Measurements from ENCODE around the gene LSAMP.

LSAMP gene

DNA sequence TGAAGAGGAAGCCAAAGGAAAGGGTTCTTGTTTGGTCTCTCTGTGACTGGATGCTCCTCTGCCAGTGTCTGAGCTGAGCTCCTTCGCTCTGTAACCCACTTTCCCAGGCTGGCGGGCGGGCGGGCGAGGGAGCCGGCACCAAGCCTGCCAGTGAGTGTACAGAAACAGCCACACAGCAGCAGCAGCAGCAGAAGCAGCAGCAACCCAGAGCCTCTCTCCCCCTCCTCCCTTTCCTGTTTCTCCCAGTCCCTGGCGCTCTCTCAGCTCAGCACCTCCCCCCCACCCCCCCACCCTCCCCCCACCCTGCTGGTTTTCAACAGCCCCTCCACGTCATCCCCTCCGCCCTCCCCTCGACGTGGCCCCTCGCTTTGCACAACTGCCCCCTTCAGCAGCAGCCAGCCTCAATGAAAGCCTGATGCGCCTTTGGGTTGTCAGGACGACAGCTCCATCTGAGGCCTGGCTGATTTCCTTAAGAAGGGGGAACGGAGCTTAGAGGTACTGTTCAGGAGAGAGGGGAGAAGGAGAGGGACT, at the start of gene LSAMP:
TSS of gene LSAMP (minus strand) at position 177 of the 531 bp plus-strand sequence.
- peak; percentile 17 for DNase-seq

DNA sequence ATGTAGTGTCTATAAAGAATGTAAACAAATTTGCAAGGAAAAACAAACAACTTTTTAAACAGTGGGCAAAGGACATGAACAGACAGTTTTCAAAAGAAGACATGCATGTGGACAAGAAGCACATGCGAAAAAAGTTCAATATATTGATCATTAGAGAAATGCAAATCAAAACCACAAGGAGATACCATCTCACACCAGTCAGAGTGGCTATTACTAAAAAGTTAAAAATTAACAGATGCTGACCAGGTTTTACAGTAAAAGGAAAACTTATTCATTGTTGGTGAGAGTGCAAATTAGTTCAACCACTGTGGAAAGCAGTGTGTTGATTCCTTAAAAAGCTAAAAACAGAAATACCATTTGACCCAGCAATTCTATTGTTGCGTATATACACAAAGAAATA, 47.1 kb upstream of the LSAMP start:
- DNase-seq: no peak

DNA sequence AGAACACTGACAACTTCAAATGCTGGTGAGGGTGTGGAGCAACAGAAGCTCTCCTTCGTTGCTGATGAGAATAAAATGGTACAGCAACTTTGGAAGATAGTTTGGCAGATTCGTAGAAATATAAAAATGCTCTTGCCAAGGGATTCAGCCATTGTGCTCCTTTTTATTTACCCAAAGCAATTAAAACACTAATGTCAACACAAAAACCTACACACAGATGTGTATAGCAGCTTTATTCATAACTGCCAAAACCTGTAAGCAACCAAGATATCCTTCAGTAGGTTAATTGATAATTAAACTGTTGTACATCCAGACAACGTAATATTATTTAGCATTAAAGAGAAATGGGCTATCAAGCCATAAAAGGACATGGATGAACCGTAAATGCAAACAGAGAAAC, 37.8 kb upstream of the LSAMP start:
- no peak for DNase-seq

DNA sequence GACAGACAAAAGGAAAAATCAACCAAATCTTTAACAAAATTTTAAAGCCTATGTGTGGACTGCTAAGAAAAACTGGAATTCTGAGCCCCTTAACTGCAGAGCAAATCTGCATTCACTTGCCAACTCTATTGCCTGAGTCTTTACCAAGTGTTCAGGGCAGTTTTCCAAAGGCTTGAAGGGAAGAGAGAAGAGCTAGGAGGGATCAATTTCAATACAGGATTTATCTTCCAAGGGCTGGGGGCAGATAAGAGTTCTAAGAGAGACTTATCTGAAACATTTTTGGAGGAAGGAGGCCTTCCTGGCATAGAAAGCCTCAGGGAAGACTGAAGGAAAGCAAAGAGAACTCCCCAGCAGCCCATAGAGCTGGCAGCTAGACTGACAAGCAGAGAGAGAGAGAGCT, 31.4 kb upstream of the LSAMP start:
- DNase-seq: no peak

DNA sequence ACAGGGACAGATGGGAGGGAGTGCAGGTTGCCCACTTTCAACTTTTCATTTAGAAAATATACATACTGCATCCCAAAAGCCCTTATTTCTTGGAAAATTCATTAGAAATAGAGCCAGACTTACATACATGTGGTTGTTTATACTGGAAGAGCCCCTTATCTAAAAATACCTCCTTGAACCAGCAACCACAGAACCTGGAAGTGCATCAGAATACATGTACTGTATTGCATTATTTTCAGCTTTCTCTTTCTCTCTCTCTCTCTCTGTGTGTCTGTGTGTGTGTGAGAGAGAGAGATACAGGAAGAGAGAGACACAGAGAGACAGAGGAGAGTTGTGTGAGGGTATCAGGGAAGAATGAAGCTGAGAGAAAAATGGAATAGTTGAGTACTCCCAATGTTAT, 29.5 kb upstream of the LSAMP start:
- peak; percentile 88 for DNase-seq

DNA sequence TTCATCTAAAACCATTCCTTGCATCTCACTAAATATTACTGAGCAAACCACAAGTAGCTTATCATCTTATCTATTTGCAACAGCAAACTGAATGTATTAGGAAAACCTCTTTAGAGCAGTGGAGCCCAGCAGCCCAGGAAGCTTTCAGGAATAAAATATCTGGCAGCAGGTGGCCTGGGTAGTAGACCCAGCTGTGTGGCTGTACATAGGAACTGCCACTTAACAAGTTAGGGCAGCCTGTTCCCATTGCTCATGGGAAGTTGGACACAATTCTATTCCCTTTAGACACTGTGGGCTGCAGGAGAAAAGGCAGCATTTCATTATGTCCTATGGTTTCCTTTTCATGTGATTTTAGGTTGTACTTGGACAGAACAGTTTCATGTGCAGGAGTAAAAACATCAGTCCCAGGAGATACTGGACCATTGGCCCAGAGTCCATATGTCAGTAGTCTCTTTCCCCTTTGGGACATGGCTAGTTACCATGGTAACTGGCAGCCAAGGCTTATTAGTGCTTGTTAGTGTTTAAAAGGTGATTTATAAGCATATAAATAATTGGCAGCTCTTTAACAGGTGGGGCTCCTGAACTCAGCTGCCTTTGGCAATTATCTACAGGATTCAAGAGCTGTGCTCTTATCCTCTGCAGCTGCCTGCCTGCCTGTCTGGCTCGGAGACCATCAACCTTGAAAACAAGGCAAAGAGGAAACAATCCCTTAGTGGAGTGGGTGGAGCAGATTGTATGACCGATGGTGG, 28.9 kb upstream of the LSAMP start:
- peak; percentile 91 for DNase-seq

DNA sequence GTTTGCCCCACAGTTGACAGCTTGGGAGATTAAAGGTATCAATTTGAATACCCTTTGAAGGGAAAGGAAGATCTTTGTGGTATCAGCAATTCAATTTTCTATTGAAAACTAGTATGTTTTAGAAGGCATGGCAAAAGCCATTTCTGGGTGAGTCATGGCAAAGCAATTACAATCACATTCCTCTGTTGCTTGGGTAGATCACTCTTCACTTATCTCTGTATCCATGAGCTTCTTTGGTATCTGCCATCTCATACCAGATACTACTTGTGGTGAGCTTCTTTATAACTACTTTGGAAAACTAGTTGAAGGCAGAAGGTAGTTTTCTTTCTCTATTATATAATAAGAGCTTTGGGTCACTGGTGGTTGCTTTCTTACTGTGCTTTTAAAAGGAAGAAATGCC, 28.3 kb upstream of the LSAMP start:
- DNase-seq: no peak

DNA sequence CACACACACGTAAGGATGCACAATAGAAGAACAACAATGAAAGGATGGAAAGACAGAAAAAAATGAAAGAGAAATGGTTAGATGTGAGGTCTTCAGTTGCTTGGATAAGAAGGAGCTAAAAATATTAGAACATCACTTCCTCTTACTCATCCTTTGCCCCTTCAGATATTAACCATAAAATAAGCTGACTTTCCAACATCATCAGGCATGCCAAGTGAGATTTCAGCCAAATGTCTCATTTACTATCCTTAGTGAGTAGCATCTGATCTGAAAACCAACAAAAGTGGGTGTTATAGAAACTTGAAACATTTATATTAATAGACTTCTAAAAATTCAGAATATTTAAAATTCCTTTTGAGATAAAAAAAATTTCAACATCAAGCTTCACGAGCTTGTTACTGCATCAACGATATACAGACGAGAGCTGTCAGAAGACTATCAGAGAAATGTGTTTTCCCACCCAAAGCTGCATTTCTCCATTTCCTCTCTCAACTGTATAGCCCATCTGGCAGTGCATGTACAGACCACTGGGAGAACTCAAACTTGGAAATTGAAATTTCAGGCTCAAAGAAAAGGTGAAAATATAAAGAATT, 25.4 kb upstream of the LSAMP start:
- DNase-seq: no peak

DNA sequence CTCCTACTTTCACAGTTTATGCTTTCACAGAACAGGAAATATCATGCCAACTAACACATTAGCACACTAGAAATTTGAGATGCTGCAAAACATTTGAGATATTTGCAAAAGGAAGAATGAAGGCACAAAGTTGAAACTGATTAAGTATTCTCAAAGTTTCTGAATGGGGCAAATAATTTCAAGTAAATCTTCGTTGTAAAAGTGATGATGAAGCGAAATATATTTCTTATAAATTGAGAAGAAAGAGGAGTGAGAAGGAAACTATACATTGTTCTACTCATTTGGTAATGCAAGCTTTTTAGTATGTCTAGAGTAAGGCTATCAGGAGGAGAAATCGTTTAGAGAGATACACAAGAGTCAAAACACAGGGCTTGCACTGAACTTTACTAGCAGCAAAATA, 24.3 kb upstream of the LSAMP start:
- DNase-seq: no peak

DNA sequence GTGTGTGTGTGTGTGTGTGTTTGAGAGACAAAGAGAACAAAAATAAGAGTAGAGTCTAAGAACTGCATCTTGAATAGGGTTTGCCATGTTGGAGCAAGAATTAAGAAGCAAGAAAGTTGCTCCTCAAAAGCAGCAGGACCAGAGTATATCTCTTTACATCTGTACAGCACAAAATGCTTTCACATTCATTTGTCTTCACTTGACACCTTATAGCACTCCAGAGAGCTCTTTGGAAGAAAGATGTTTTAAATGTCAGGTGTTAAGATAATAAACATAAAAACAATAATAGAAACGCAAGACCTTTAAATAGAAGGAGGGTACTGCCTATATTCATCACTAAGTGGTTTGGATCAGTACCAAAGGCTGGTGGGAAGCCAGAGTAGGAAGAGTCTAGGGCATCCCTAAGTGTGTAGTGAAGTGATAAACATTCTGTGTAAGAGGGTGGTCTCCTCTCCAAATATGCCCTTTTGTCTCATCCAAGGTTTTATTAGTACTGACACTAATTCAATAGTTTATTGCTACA, 19.1 kb upstream of the LSAMP start:
- no peak for DNase-seq

DNA sequence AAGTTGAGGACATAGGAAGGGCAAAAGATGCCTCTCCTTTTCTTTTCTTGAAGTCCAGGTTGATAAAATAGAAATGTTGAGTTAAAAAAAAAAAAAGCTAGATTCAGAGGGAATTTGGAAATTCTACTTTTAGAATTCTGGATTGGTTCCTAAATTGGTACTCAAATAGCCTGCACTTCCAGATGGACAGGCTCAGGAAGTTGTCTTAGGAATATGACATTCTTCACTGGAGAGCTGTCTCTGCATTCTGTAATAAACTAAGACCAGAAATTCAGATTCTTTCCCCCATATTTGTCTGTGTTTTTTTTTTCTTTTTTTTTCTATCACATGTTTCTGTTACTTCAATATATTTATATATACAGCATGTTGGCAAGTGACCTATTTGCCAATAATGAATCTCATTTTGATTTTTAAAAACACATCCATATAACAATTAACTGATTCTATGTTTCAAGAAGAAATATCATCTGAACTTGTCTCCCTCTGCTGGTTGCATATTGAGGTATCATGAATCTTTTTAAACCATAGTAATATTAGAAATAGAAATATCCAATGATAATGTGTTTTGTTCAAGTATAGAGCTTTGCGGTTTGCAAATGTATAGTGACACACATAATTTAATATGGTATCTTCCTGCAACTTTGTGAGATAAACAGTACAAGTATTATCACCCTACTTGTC, 8.5 kb upstream of the LSAMP start:
- DNase-seq: no peak

DNA sequence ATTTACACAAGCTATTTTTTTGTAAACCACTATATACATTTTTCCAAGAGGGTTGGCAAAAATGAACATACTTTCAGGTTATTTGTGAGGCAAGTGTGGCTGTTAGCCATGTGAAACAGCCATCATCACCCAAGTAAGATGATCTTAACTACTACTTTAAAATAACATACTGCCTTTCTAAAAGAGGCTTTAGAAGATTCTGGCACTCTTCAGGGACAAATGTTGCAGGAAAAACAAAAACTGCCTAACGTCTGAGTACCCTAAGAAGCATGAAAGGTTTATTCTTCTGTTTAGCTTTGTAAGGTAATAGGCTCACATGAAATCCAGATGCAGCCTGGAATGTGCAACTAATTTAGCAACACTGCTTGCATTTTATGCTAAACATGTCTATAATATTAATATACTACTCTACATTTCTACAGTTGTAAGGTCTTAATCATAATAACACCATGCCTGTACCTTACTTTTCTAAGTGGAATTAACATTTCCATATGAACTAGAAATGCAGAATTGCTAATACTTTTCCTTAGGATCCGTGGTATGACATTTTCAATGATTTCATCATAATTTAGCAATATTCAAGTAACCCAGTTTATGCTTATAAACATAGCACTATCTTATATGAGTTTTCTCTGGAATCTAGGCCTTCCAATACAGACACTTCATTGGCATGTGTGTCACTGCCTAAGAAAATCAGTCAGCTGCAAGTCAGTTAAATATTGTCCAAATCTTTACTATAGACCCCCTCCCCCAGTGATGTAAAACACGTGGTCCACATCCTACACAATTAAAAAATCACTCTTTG, 4.5 kb upstream of the LSAMP start:
- no peak for DNase-seq

DNA sequence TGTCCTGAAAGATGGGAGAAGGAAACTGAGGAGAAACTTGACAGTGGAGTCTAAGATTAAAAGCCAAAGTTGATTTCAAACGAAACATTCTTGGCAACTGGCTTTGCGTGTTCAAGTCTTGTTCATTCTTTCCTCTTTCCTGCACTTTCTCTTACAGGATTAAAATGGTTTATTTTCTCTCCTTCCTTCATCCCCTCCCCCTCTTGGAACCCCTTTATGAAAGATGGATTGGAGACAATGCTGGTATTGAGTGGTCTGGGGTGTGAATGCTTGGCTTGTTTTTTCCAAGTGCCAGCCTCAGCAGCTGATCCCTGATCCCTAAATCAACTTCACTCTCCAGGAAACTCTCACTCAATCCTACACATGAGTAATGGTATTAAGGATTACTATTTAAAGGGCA, 703 bp upstream of the LSAMP start:
- no peak for DNase-seq

DNA sequence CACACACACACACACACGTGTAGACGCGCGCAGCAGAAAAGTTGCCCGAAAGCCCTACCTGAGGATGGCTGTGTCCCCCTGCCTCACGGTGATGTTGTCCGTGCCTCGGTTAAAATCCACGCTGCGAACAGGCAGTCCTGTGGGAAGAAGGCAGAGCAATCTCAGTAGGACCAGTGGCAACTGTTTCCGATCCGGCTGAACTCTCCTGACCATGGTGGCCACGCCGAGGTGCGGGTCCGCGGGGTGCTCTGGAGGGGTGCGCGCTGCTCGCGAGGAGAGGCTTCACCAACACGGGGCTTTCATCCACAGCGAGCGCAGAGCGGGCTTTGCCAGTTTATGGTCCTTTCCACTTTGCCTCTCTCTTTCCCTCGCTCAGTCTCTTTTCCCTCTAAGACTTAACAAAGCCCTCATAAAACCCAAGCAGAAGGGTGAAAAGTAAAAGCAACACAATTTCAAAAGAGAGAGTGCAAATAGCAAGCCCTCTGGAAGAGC, 422 bp downstream of the LSAMP start:
- DNase-seq: peak; percentile 36

DNA sequence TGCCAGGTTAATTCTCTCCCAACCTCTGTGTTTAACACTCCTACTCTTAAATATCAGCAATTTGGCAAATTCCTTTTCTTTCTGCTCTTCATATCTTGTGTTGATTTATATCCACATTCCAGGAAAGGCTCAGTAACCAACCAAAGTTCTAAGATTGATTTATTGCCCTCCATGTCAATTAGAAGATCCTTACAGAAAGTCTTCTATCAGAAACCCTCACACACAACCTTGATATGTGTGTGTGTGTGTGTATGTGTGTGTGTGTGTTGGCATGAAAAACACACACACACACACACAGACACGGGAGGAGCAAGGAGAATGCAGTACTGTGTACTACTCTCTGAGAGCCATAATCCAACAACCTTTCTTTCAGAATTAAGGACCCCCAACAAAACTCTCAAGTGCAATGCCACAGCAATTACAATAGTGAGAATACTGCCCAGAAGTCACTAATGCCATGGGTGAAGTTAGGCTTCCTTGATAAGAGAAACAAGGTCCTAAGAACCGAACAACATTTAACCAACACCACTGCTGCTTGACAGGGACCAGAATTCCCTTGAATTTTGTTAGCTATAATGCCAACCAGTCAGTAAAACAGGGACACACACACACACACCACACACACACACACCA, 1.1 kb downstream of the LSAMP start:
- no peak for DNase-seq

DNA sequence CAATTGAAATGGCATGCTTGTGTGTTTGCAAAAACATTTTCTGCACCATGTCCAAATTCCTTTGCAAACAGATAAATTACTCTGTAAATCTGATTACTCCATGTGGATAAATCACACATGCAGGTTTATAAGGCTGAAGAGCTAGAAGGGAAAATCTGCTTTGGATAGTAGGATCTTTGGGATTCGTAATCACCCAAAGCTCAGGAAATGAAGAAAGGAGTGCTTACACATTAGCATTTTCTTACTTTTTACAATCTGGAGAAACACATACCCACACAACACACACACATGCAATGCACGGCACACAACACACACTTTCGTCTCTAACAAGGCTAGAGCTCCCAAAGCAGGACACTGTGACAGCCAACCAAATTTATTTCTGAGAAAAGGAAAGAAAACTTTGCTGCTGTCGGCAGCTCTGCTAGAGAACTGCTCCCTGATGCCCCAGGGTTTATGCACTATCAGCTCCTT, 2.1 kb downstream of the LSAMP start:
- no peak for DNase-seq

DNA sequence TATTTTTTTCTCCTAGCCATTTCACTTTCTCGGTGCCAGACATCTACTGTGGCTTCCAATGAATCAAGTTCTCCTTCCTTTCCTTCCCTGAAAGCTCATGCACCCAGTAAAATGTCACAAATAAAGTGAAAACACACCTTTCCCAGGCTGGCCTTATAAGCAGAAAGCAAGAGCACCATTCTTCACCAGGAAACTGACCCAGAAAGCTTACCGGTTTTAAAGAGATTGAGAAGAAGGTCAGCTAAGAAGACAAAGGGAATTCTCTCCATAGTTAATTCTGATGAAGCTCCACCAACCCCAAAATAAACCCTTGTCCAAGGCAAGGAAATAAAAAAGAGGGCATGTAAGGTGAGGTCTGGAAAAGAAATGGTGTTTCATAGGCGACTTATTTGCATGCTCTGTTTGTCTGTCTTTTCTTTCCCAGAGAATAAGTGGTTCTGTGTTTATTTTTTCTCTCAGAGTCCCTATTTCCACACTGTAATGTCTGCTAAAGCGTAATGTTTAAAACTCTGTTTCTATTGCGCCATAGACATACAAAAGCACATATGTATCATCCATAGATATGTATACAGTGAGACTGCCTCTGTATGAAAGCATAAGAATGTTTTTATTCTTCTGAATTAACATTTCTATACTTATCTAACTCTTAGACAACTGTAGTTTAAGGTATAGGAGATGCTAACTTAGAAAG, 2.8 kb downstream of the LSAMP start:
- no peak for DNase-seq

DNA sequence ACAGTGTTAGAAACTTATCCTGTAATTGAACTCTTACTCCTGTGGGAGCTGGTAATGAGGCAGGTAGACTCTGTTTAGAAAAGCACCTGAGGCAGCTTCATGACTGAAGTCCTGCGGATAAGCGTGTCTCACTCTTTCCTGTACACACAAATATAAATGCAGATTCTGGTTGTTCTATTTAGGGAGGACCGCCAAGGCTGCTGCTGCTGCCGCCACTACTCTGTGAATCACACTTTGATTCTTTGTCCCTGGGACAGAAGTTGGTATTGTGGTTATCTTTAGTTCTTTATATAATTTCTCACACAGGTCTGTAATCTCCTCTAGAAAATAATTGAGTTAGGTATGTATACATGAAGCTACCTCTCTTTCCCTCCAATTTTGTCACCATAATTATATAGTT, 3.6 kb downstream of the LSAMP start:
- DNase-seq: no peak

DNA sequence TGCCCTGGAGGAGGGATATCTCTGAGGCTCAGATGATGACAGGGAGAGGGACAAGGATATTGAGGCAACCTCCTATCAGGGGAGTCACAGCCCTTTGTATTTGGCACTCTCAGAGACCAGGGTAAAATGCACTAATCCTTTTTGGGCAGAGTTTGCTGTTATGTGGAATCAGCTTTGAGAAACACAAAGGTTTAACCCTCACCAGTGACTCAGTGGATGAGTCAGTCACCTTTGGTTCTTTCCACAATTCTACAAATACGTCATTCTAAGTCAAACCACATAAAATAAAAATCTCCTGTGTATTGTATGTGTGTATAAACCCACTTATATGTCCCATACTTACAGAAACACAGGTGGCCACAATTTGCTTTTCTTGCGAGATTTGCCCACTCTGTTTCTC, 5.1 kb downstream of the LSAMP start:
- no peak for DNase-seq

DNA sequence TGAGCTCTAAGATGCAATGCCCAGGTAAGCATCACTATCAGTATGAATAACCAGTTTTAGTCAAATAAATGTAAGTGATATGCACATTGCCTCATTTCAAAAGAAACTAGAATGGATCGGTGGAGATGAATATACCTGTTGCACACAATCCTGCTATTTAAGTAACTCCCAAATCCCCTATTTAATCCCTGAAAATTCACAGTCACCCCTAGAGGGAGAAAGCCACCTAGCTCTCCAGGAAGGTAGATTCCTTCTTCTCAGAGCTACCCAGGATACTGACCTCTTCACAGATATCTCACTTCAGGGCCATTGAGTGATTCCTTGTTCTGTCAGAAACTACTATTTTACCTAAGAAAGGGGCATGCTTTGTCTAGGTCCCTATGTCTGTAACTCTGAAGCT, 11.7 kb downstream of the LSAMP start:
- DNase-seq: no peak

DNA sequence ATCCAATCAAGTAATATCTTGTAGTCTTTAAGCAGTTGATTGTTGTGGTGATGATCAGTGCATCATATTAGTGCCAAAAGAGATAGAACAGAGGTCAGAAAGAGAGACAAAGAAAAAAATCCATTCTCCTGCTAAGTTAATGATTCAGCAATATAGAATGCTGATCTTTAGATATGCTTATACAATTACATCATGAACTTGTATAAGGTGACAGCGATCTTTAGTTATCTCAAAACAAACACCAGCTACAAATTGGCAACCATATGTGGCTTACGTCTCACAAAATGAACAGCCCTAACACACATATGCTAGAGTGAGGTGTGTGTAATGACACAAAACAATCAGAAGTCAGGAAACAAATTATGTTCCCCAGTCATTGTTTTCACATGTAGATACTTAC, 12.5 kb downstream of the LSAMP start:
- DNase-seq: no peak

Measured in DMS79 treated with DMSO at 0.1 percent for 48 hours (cell line).